WTC11 (cell line): ENCODE data around the gene SERP1. TPM values are rescaled to one million over a fixed set of nuclear protein-coding genes. Genes with fewer than 3 reads are reported as not detected.

Experiments used
- ATAC-seq: fragments of 200-7000 bp; cut with Tn5 transposase; 2 replicates; pipeline ENCODE4 v1.10.0; 2021; ENCODE audit warnings: mild to moderate bottlenecking, moderate library complexity
- CTCF ChIA-PET: fragments of 300-600 bp; sonication (Branson Sonifier 250); formaldehyde crosslinking; loops from one replicate; lab custom pipeline; 2021; ENCODE audit warnings: antibody characterized with exemption; lab: Charles Lee
- POLR2A ChIA-PET: fragments of 350-600 bp; sonication (Branson Sonifier 250); formaldehyde crosslinking; loops from one replicate; lab custom pipeline; 2021; ENCODE audit warnings: antibody characterized with exemption; lab: Charles Lee
- DNase-seq: peaks from one replicate; pipeline ENCODE4 v3.0.0; 2021; ENCODE audit warnings: low spot score
- H3K27ac Mint-ChIP-seq: 2 replicates; pipeline ENCODE4 v1.8.0; 2021; ENCODE audit warnings: mixed read lengths
- H3K27me3 Mint-ChIP-seq: 2 replicates; pipeline ENCODE4 v1.8.0; 2021; ENCODE audit warnings: low read depth, mild to moderate bottlenecking, moderate library complexity, mixed read lengths
- H3K36me3 Mint-ChIP-seq: 2 replicates; pipeline ENCODE4 v1.8.0; 2021; ENCODE audit warnings: mixed read lengths
- H3K4me1 Mint-ChIP-seq: 2 replicates; pipeline ENCODE4 v1.8.0; 2022; ENCODE audit warnings: mixed read lengths
- H3K4me3 Mint-ChIP-seq: 2 replicates; pipeline ENCODE4 v1.8.0; 2021; ENCODE audit warnings: mild to moderate bottlenecking, moderate library complexity, mixed read lengths
- H3K9me3 Mint-ChIP-seq: 2 replicates; pipeline ENCODE4 v1.8.0; 2021; ENCODE audit warnings: mixed read lengths
- CREB1 ChIP-seq: sonication (generic); formaldehyde crosslinking; IDR thresholded peaks from 2 replicates; pipeline ENCODE4 v1.8.0; 2023; ENCODE audit warnings: mild to moderate bottlenecking, missing genetic modification reagents
- GTF2I ChIP-seq: fragments of 250-450 bp; sonication (Bioruptor Pico); conservative IDR thresholded peaks from 2 replicates; pipeline ENCODE4 v1.4.0; 2021; ENCODE audit warnings: mild to moderate bottlenecking
- NFYB ChIP-seq: sonication (generic); formaldehyde crosslinking; conservative IDR thresholded peaks from 2 replicates; pipeline ENCODE4 v1.8.0; 2022; ENCODE audit warnings: low read depth, missing genetic modification reagents
- PRRX2 ChIP-seq: fragments of 250-450 bp; sonication (Bioruptor Pico); IDR thresholded peaks from 2 replicates; pipeline ENCODE4 v1.8.0; 2021; ENCODE audit warnings: mild to moderate bottlenecking
- SMAD3 ChIP-seq: sonication (generic); formaldehyde crosslinking; IDR thresholded peaks from 2 replicates; pipeline ENCODE4 v1.8.0; 2022; ENCODE audit warnings: missing genetic modification reagents, mild to moderate bottlenecking, borderline replicate concordance
- SOX15 ChIP-seq: fragments of 250-450 bp; sonication (Bioruptor Pico); IDR thresholded peaks from 2 replicates; pipeline ENCODE4 v1.9.0; 2021; ENCODE audit warnings: mild to moderate bottlenecking
- SP1 ChIP-seq: sonication (generic); formaldehyde crosslinking; conservative IDR thresholded peaks from 2 replicates; pipeline ENCODE4 v1.8.1; 2022; ENCODE audit warnings: missing genetic modification reagents
- ZNF121 ChIP-seq: sonication (generic); formaldehyde crosslinking; IDR thresholded peaks from 2 replicates; pipeline ENCODE4 v1.8.0; 2023; ENCODE audit warnings: missing genetic modification reagents
- ZNF138 ChIP-seq: sonication (generic); formaldehyde crosslinking; conservative IDR thresholded peaks from 2 replicates; pipeline ENCODE4 v1.8.1; 2022; ENCODE audit warnings: mild to moderate bottlenecking, moderate library complexity, missing genetic modification reagents
- total RNA-seq: library from RNA; stranded (reverse); gene quantifications from 3 replicates; pipeline ENCODE4 v1.2.3, GENCODE V29; 2021
- TF ChIP-seq, protein P1 (sequence below): sonication (generic); formaldehyde crosslinking; IDR thresholded peaks from 2 replicates; pipeline ENCODE4 v1.8.0; 2023; ENCODE audit warnings: missing genetic modification reagents
- TF ChIP-seq, protein P2 (sequence below): sonication (generic); formaldehyde crosslinking; IDR thresholded peaks from 2 replicates; pipeline ENCODE4 v1.8.1; 2023; ENCODE audit warnings: mild to moderate bottlenecking, missing genetic modification reagents, moderate library complexity
- TF ChIP-seq, protein P3 (sequence below): sonication (generic); formaldehyde crosslinking; IDR thresholded peaks from 2 replicates; pipeline ENCODE4 v1.8.0; 2023; ENCODE audit warnings: missing genetic modification reagents, mild to moderate bottlenecking, borderline replicate concordance
- TF ChIP-seq, protein P4 (sequence below): sonication (generic); formaldehyde crosslinking; IDR thresholded peaks from 2 replicates; pipeline ENCODE4 v1.8.1; 2022; ENCODE audit warnings: low read depth, missing genetic modification reagents, borderline replicate concordance
- TF ChIP-seq, protein P5 (sequence below): fragments of 250-450 bp; sonication (Bioruptor Pico); IDR thresholded peaks from 2 replicates; pipeline ENCODE4 v1.9.0; 2021; ENCODE audit warnings: mild to moderate bottlenecking, borderline replicate concordance
- TF ChIP-seq, protein P6 (sequence below): sonication (generic); formaldehyde crosslinking; conservative IDR thresholded peaks from 2 replicates; pipeline ENCODE4 v1.8.1; 2023; ENCODE audit warnings: mild to moderate bottlenecking, low read depth, missing genetic modification reagents, moderate library complexity

Gene SERP1
- total RNA-seq, 1 experiment from 2014 or later: 98.3 TPM

DNA sequence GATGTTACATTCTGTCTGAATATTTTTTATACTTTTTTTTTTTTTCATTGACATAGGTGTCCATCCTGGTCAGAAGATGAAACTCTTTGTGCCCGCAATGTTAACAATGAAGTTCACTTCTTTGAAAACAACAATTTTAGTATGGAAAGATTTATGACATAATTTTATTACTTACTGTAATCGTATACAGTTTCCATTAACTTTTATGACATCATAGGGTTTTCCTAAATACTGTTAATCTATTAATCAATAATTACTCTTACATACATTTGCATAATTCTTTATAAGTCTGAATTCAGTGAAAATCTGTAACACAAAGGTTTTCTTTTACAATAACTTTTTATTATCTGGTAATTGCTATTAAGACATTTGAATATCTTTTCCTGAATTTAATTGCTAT lies 17.9 kb upstream of the SERP1 start:
- ChIA-PET POLR2A (no interaction called here), CTCF (no interaction called here)
- no peaks in the 10 kb centered on the region for H3K27me3 Mint-ChIP-seq
- TF ChIP-seq SMAD3 (no peak), CREB1 (CRISPR knock-in tag) (no peak), PRRX2 (CRISPR knock-in tag) (no peak), SOX15 (CRISPR knock-in tag) (no peak), NFYB (no peak), ZNF121 (CRISPR knock-in tag) (no peak), GTF2I (CRISPR knock-in tag) (no peak), SP1 (CRISPR knock-in tag) (no peak), ZNF138 (CRISPR knock-in tag) (no peak)
- TF ChIP-seq, protein P1, sequence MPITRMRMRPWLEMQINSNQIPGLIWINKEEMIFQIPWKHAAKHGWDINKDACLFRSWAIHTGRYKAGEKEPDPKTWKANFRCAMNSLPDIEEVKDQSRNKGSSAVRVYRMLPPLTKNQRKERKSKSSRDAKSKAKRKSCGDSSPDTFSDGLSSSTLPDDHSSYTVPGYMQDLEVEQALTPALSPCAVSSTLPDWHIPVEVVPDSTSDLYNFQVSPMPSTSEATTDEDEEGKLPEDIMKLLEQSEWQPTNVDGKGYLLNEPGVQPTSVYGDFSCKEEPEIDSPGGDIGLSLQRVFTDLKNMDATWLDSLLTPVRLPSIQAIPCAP (CRISPR knock-in tag): no peak
- TF ChIP-seq, protein P2, sequence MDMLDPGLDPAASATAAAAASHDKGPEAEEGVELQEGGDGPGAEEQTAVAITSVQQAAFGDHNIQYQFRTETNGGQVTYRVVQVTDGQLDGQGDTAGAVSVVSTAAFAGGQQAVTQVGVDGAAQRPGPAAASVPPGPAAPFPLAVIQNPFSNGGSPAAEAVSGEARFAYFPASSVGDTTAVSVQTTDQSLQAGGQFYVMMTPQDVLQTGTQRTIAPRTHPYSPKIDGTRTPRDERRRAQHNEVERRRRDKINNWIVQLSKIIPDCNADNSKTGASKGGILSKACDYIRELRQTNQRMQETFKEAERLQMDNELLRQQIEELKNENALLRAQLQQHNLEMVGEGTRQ (CRISPR knock-in tag): no peak
- TF ChIP-seq, protein P3, sequence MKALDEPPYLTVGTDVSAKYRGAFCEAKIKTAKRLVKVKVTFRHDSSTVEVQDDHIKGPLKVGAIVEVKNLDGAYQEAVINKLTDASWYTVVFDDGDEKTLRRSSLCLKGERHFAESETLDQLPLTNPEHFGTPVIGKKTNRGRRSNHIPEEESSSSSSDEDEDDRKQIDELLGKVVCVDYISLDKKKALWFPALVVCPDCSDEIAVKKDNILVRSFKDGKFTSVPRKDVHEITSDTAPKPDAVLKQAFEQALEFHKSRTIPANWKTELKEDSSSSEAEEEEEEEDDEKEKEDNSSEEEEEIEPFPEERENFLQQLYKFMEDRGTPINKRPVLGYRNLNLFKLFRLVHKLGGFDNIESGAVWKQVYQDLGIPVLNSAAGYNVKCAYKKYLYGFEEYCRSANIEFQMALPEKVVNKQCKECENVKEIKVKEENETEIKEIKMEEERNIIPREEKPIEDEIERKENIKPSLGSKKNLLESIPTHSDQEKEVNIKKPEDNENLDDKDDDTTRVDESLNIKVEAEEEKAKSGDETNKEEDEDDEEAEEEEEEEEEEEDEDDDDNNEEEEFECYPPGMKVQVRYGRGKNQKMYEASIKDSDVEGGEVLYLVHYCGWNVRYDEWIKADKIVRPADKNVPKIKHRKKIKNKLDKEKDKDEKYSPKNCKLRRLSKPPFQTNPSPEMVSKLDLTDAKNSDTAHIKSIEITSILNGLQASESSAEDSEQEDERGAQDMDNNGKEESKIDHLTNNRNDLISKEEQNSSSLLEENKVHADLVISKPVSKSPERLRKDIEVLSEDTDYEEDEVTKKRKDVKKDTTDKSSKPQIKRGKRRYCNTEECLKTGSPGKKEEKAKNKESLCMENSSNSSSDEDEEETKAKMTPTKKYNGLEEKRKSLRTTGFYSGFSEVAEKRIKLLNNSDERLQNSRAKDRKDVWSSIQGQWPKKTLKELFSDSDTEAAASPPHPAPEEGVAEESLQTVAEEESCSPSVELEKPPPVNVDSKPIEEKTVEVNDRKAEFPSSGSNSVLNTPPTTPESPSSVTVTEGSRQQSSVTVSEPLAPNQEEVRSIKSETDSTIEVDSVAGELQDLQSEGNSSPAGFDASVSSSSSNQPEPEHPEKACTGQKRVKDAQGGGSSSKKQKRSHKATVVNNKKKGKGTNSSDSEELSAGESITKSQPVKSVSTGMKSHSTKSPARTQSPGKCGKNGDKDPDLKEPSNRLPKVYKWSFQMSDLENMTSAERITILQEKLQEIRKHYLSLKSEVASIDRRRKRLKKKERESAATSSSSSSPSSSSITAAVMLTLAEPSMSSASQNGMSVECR (CRISPR knock-in tag): no peak
- TF ChIP-seq, protein P4, sequence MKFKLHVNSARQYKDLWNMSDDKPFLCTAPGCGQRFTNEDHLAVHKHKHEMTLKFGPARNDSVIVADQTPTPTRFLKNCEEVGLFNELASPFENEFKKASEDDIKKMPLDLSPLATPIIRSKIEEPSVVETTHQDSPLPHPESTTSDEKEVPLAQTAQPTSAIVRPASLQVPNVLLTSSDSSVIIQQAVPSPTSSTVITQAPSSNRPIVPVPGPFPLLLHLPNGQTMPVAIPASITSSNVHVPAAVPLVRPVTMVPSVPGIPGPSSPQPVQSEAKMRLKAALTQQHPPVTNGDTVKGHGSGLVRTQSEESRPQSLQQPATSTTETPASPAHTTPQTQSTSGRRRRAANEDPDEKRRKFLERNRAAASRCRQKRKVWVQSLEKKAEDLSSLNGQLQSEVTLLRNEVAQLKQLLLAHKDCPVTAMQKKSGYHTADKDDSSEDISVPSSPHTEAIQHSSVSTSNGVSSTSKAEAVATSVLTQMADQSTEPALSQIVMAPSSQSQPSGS (CRISPR knock-in tag): no peak
- TF ChIP-seq, protein P5, sequence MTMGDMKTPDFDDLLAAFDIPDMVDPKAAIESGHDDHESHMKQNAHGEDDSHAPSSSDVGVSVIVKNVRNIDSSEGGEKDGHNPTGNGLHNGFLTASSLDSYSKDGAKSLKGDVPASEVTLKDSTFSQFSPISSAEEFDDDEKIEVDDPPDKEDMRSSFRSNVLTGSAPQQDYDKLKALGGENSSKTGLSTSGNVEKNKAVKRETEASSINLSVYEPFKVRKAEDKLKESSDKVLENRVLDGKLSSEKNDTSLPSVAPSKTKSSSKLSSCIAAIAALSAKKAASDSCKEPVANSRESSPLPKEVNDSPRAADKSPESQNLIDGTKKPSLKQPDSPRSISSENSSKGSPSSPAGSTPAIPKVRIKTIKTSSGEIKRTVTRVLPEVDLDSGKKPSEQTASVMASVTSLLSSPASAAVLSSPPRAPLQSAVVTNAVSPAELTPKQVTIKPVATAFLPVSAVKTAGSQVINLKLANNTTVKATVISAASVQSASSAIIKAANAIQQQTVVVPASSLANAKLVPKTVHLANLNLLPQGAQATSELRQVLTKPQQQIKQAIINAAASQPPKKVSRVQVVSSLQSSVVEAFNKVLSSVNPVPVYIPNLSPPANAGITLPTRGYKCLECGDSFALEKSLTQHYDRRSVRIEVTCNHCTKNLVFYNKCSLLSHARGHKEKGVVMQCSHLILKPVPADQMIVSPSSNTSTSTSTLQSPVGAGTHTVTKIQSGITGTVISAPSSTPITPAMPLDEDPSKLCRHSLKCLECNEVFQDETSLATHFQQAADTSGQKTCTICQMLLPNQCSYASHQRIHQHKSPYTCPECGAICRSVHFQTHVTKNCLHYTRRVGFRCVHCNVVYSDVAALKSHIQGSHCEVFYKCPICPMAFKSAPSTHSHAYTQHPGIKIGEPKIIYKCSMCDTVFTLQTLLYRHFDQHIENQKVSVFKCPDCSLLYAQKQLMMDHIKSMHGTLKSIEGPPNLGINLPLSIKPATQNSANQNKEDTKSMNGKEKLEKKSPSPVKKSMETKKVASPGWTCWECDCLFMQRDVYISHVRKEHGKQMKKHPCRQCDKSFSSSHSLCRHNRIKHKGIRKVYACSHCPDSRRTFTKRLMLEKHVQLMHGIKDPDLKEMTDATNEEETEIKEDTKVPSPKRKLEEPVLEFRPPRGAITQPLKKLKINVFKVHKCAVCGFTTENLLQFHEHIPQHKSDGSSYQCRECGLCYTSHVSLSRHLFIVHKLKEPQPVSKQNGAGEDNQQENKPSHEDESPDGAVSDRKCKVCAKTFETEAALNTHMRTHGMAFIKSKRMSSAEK (CRISPR knock-in tag): no peak
- TF ChIP-seq, protein P6, sequence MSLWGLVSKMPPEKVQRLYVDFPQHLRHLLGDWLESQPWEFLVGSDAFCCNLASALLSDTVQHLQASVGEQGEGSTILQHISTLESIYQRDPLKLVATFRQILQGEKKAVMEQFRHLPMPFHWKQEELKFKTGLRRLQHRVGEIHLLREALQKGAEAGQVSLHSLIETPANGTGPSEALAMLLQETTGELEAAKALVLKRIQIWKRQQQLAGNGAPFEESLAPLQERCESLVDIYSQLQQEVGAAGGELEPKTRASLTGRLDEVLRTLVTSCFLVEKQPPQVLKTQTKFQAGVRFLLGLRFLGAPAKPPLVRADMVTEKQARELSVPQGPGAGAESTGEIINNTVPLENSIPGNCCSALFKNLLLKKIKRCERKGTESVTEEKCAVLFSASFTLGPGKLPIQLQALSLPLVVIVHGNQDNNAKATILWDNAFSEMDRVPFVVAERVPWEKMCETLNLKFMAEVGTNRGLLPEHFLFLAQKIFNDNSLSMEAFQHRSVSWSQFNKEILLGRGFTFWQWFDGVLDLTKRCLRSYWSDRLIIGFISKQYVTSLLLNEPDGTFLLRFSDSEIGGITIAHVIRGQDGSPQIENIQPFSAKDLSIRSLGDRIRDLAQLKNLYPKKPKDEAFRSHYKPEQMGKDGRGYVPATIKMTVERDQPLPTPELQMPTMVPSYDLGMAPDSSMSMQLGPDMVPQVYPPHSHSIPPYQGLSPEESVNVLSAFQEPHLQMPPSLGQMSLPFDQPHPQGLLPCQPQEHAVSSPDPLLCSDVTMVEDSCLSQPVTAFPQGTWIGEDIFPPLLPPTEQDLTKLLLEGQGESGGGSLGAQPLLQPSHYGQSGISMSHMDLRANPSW (CRISPR knock-in tag): no peak
- H3K36me3 Mint-ChIP-seq: peaks cover 47% of the 10 kb centered on the region
- no peaks in the 10 kb centered on the region for H3K9me3 Mint-ChIP-seq
- H3K4me1 Mint-ChIP-seq: no peaks in the 10 kb centered on the region
- DNase-seq (no peak), ATAC-seq (no peak)
- no peak overlapping the region for H3K27ac Mint-ChIP-seq
- no peak overlapping the region for H3K4me3 Mint-ChIP-seq
